ENCODE measurements around the gene PRDM8.

- TF ChIP-seq CTCF (IDR thresholded peaks at IDR 0.05; ENCODE audit: low read length) (no peak), EZH2phosphoT487 (IDR thresholded peaks at IDR 0.05; ENCODE audit: low read length) (no peak)
Measured at GRCh38 chr4:80239480-80240150, 42.3 kb downstream of the PRDM8 start.
